ENCODE data around the gene RASGRF1. TPM values are rescaled to one million over a fixed set of nuclear protein-coding genes. Genes with fewer than 3 reads are reported as not detected.

Gene RASGRF1
- total and polyA plus RNA-seq, 9 of the 15 experiments (the other 6 are each of a cell fraction or from before 2014, with no cell fraction given): 0.03 to 0.58 (median 0.06) TPM; not detected in 1

DNA sequence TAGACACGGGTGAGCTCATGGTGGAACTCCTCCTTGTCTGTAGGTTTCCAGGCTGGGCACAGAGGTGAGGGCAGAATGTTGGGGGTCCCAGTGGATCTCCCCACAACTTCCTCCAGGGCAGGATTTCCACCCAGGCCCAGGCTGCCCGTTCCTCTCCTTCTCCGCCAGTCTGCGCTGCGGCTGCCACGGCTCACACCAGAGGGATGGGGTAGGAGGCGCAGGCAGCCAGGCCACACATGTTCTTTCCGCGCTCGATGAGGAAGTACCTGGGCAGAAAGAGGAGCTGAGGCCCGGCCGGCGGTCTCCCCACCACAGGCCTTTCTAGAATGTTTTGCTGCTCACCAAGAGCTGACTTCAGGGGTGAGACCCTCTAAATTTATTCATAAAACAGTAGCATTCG lies 168.6 kb downstream of the RASGRF1 start (continued):
- TF ChIP-seq ZBTB33 (CRISPR knock-in tag; IDR thresholded peaks at IDR 0.05) (0 out of 2 replicates have a peak, but pooled peaks have one; percentile 25), TRIM28 (IDR thresholded peaks at IDR 0.05) (no peak)

- ChIA-PET POLR2A (interaction anchor here (0.6 to 1.7 kb wide), 8 partner anchors 9 to 1100 kb away, joined by 3 to 6 read pairs (median 3); no protein-coding TSS in a partner anchor), CTCF (ENCODE audit: low intra/inter-chr PET ratio) (no interaction called here)
- H3K9me1 ChIP-seq (ENCODE audit: control insufficient read depth, insufficient read depth, low read length): no peaks in the 10 kb centered on the region
- H2AFZ ChIP-seq (ENCODE audit: low read depth, low read length): no peak overlapping the region
- H3K9me3 ChIP-seq (replicated peaks; ENCODE audit: control insufficient read depth, insufficient read depth, low read depth, low read length): no peaks in the 10 kb centered on the region
- intact Hi-C loops (cut with micrococcal nuclease): no loop called here
- FAIRE-seq (no peak), ATAC-seq (no peak), DNase-seq (ENCODE audit: extremely low read depth in 1 of 4, low spot score in 3 of 4) (no peak)
- in situ Hi-C loops (cut with MboI): no loop called here
- H3K27ac ChIP-seq (ENCODE audit: extremely low read depth, low read depth, low read length): no peak overlapping the region
- peaks cover 5 to 7% of the 10 kb centered on the region in 2 experiments; a peak in 3 of 5 replicates for H3K4me1 ChIP-seq (replicated peaks in 1 of 2; ENCODE audit: control insufficient read depth in 2 of 2, insufficient read depth in 2 of 2, low read length in 2 of 2)
- H4K20me1 ChIP-seq (replicated peaks; ENCODE audit: control insufficient read depth, insufficient read depth, low read length): no peaks in the 10 kb centered on the region
- H3K27me3 ChIP-seq (ENCODE audit: control insufficient read depth in 2 of 2, insufficient read depth in 2 of 2, low read length in 2 of 2): no peaks in the 10 kb centered on the region
- no peak overlapping the region for H3K9ac ChIP-seq (ENCODE audit: insufficient read depth in 1 of 2, low read depth in 2 of 2, low read length in 2 of 2)
- no peak overlapping the region for H3K4me3 ChIP-seq
- WGBS (ENCODE audit: insufficient coverage, low coverage, missing lambda C conversion rate): 82% methylated on average over 5 of the region's 6 CpGs
- no TSS peak for BruUV-seq (replicated peaks)
- no peaks in the 10 kb centered on the region for H3K79me2 ChIP-seq (ENCODE audit: control insufficient read depth, insufficient read depth, low read length)
- H3K4me2 ChIP-seq (ENCODE audit: insufficient read depth, low read length): no peak overlapping the region
- peaks cover 77% of the 10 kb centered on the region for H3K36me3 ChIP-seq (ENCODE audit: control insufficient read depth, insufficient read depth, low read length)
- no peak for TF ChIP-seq TCFL5 (CRISPR knock-in tag; conservative IDR thresholded peaks at IDR 0.05)
- no peak for TF ChIP-seq TFE3 (CRISPR knock-in tag; IDR thresholded peaks at IDR 0.05)
- no peak for TF ChIP-seq ZKSCAN8 (CRISPR knock-in tag; IDR thresholded peaks at IDR 0.05)
- no peak for TF ChIP-seq NCOA4 (IDR thresholded peaks at IDR 0.05; ENCODE audit: partially characterized antibody)
- TF ChIP-seq, protein P1, sequence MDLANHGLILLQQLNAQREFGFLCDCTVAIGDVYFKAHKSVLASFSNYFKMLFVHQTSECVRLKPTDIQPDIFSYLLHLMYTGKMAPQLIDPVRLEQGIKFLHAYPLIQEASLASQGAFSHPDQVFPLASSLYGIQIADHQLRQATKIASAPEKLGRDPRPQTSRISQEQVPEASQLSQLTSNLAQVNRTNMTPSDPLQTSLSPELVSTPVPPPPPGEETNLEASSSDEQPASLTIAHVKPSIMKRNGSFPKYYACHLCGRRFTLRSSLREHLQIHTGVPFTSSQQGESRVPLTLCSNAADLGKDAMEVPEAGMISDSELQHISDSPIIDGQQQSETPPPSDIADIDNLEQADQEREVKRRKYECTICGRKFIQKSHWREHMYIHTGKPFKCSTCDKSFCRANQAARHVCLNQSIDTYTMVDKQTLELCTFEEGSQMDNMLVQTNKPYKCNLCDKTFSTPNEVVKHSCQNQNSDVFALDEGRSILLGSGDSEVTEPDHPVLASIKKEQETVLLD (IDR thresholded peaks at IDR 0.05): no peak
- TF ChIP-seq ZBTB34 (CRISPR knock-in tag; IDR thresholded peaks at IDR 0.05): no peak
- no peak for TF ChIP-seq ETV5 (CRISPR knock-in tag; IDR thresholded peaks at IDR 0.05; ENCODE audit: low read depth)
- TF ChIP-seq, protein P2, sequence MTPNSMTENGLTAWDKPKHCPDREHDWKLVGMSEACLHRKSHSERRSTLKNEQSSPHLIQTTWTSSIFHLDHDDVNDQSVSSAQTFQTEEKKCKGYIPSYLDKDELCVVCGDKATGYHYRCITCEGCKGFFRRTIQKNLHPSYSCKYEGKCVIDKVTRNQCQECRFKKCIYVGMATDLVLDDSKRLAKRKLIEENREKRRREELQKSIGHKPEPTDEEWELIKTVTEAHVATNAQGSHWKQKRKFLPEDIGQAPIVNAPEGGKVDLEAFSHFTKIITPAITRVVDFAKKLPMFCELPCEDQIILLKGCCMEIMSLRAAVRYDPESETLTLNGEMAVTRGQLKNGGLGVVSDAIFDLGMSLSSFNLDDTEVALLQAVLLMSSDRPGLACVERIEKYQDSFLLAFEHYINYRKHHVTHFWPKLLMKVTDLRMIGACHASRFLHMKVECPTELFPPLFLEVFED (CRISPR knock-in tag; conservative IDR thresholded peaks at IDR 0.05): no peak
- TF ChIP-seq HSF4 (CRISPR knock-in tag; IDR thresholded peaks at IDR 0.05; ENCODE audit: borderline replicate concordance): no peak
Measured at GRCh38 chr15:78921517-78921916, 169.1 kb downstream of the RASGRF1 start.
